ENCODE measurements around the gene ZC3H12C. TPM values are rescaled to one million over a fixed set of nuclear protein-coding genes. Genes with fewer than 3 reads are reported as not detected.

ZC3H12C gene
- total RNA-seq, 6 experiments from 2014 or later: 3.0 to 6.4 (median 5.0) TPM

DNA sequence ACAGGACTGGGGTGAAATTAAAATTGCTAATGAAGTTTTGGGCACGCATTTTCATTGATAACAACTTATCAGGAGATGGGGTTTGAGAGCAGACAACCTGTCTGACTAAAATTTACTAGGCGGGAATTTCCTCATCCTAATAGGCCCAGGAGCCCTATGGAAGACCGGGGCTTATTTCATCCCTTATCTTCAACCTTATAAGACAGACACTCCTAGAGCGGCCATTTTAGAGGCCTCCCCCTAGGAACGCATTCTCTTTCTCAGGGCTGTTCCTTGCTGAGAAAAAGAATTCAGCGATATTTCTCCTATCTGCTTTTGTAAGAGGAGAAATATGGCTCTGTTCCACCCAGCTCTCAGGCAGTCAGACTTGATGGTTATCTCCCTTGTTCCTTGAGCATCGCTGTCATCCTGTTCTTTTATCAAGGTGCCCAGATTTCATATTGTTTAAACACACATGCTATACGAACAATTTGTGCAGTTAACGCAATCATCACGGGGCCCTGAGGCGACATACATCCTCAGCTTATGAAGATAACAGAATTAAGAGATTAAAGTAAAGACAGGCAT lies 39.3 kb upstream of the ZC3H12C start:
- DNase-seq: no peak
- Mint-ChIP-seq H3K9me3 (peaks cover 17% of the 10 kb centered on the region), H3K4me3 (no peak overlapping the region), H3K4me1 (ENCODE audit: low read depth) (peaks cover 8% of the 10 kb centered on the region), H3K36me3 (ENCODE audit: low read depth) (peaks cover 17% of the 10 kb centered on the region), H3K27me3 (ENCODE audit: insufficient read depth) (peaks cover 4% of the 10 kb centered on the region; the same call in 1 of the 2 replicates), H3K27ac (no peak overlapping the region)
- TF ChIP-seq CTCF (IDR thresholded peaks at IDR 0.05): no peak

GRCh38 chr11:110056956-110057355 lies 36.2 kb upstream of the ZC3H12C start:
- no peak for DNase-seq
- peaks cover 17% of the 10 kb centered on the region for H3K9me3 Mint-ChIP-seq
- H3K4me3 Mint-ChIP-seq: no peak overlapping the region
- H3K36me3 Mint-ChIP-seq (ENCODE audit: low read depth): peaks cover 17% of the 10 kb centered on the region
- H3K4me1 Mint-ChIP-seq (ENCODE audit: low read depth): peaks cover 31% of the 10 kb centered on the region
- H3K27me3 Mint-ChIP-seq (ENCODE audit: insufficient read depth): peaks cover 3% of the 10 kb centered on the region; the same call in 1 of the 2 replicates
- no peak for TF ChIP-seq CTCF (IDR thresholded peaks at IDR 0.05)
- H3K27ac Mint-ChIP-seq: no peak overlapping the region

GRCh38 chr11:110059706-110060463 lies 33.3 kb upstream of the ZC3H12C start:
- H3K9me3 Mint-ChIP-seq: no peaks in the 10 kb centered on the region
- H3K36me3 Mint-ChIP-seq (ENCODE audit: low read depth): no peaks in the 10 kb centered on the region
- H3K27me3 Mint-ChIP-seq (ENCODE audit: insufficient read depth): peaks cover 1% of the 10 kb centered on the region; the same call in 1 of the 2 replicates
- no peak for TF ChIP-seq CTCF (IDR thresholded peaks at IDR 0.05)
- peaks cover 31% of the 10 kb centered on the region for H3K4me1 Mint-ChIP-seq (ENCODE audit: low read depth)
- H3K27ac Mint-ChIP-seq: no peak overlapping the region
- DNase-seq: no peak
- H3K4me3 Mint-ChIP-seq: no peak overlapping the region; the same call in 1 of the 2 replicates

DNA sequence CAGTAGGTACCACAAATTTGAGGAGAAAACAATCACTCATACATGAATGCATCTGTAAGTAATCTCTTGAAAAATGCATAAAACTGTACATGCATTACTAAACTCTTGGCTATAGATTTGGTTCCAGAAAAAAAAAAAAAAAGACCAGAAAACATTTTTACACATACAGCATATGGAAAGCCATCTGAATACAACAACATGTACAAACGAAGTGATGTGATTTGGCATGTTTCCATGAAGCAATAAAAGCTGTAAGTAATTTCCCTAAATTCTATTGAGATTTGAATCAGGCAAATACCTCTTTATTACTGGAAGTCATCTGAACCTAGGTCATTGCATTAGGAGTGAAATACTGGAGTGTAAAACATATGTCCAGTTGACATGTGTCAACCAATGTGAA lies 31.9 kb upstream of the ZC3H12C start:
- no peak for DNase-seq
- Mint-ChIP-seq H3K4me1 (ENCODE audit: low read depth) (peaks cover 31% of the 10 kb centered on the region), H3K36me3 (ENCODE audit: low read depth) (no peaks in the 10 kb centered on the region), H3K27me3 (ENCODE audit: insufficient read depth) (peaks cover 1% of the 10 kb centered on the region; the same call in 1 of the 2 replicates), H3K27ac (no peak overlapping the region), H3K4me3 (no peak overlapping the region), H3K9me3 (no peaks in the 10 kb centered on the region)
- no peak for TF ChIP-seq CTCF (IDR thresholded peaks at IDR 0.05)

GRCh38 chr11:110062247-110062646 lies 30.9 kb upstream of the ZC3H12C start:
- Mint-ChIP-seq H3K4me3 (no peak overlapping the region), H3K4me1 (ENCODE audit: low read depth) (peaks cover 31% of the 10 kb centered on the region), H3K36me3 (ENCODE audit: low read depth) (no peaks in the 10 kb centered on the region), H3K9me3 (no peaks in the 10 kb centered on the region), H3K27me3 (ENCODE audit: insufficient read depth) (peaks cover 1% of the 10 kb centered on the region; the same call in 1 of the 2 replicates), H3K27ac (no peak overlapping the region)
- DNase-seq: no peak
- TF ChIP-seq CTCF (IDR thresholded peaks at IDR 0.05): no peak
